GM19468 (cell line): ENCODE data around the gene XK.
"Not testable (repeated sequence)": the region's sequence is repeated elsewhere in the genome, so short reads cannot be mapped to it uniquely, and the experiment has no call there.

ENCODE experiments used
- ATAC-seq: cut with Tn5 transposase; IDR thresholded peaks from one replicate; pipeline ENCODE4 v1.9.1; 2021; ENCODE audit warnings: mild to moderate bottlenecking, moderate library complexity, moderate number of reproducible peaks; ENCODE audit not compliant: unreplicated experiment; ENCODE audit errors: extremely low read depth

Gene XK

DNA sequence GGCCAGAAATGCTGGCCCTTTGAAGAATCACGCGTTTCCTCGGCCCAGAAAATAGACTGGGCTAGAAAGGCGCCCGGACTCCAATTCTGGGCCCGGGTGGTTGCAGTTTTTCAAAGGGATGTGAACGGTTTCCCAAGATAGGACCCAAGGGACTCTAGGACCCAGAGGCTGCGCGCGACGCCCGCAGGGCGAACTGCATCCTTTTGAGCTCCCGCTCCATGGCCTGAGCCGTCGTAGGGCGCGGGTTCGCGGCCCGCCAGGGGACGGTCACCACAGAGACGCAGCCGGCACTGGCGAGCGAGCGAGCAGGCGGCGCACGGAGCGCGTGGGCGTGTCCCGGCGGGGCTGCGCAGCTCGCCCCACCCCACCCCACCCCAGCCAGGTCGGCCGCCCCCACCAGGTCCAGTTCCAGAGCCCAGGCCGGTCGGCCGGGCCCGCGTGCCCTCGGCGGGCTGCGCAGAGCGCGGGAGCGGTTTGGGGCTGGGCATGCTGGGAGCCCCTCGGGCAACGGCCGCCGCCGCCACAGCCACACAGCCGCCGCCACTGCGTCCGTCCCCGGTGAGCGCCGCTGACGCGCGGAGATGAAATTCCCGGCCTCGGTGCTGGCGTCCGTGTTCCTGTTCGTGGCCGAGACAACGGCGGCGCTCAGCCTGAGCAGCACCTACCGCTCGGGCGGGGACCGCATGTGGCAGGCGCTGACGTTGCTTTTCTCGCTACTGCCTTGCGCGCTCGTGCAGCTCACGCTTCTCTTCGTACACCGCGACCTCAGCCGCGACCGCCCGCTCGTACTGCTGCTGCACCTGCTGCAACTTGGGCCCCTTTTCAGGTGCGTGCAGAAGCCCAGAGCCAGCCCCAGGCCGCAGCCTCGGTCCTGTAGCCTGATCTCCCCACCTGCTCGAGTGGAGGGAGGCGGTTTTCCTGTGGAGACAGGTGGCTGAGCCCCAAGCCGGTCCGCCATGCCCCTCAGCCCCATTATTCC, at the start of gene XK:
XK (plus strand) TSS at position 411 of the 979 bp plus-strand sequence; CDS start at position 582, 171 bp downstream.
- peak; percentile 26 for ATAC-seq

DNA sequence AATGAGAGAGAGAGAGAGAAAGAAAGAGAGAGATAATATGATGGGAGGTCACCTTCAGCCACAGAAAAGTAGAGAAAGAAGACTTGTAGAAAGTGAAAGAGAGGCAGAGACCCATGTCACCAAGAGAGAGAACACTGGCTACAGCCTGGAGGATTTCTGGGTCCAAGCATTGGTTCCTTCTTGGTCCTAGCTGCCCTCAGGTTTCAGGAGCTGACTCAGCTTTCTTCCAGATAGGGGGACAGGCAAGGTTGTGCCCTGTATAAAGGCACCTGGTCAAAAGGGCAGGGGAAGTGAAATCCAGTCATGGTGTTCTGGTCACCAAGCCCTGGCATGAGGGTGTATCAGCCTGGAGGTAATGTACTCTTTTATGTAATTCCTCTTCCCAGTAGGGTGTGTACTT, 47.5 kb upstream of the XK start:
- ATAC-seq: no peak

- ATAC-seq: no peak
Observed at GRCh38 chrX:37640142-37640541, 45.4 kb upstream of the XK start.

GRCh38 chrX:37641859-37642258, 43.7 kb upstream of the XK start:
- ATAC-seq: no peak

DNA sequence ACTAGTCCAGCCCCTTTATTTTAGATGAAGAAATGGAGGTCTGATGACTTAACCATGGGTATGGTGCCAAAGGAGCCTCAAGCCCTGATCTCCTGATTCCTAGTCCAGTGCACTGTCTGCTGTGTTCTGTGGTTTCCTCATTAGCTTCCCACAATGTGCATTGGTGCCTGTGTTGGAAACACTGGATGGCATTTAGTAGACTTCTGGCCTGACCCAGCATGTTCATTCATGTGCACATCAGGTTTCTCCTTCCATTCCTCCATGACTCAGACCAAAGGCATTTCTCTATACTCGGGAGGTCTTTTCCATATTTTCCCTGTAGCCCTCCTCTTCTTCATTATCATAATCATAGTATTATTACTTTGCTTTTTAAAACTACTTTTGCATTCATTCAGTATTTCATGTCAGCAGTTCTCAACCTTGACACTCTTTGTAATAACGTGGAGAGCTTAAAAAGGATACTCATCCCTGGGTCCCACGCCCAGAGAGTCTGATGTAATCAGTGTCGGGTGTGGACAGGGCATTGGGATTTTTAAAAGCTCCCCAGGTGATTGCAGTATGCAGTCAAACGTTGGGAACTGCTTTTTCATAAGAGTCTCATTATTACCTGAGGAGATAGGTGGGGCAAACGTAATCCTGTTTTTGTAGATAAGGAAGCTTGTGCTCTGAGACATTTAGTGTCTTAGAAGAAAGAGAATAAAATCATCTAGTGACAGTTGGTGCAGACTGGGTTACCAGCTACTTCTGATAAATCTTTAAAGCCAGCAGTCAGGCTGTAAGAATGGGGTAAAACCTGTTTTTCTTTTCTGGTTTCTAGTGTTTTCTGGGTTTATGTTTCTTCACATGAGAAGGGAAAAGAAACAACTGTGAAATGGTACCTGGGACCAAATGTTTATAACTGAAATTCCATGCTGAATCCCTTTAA, 40.9 kb upstream of the XK start:
- ATAC-seq: no peak

DNA sequence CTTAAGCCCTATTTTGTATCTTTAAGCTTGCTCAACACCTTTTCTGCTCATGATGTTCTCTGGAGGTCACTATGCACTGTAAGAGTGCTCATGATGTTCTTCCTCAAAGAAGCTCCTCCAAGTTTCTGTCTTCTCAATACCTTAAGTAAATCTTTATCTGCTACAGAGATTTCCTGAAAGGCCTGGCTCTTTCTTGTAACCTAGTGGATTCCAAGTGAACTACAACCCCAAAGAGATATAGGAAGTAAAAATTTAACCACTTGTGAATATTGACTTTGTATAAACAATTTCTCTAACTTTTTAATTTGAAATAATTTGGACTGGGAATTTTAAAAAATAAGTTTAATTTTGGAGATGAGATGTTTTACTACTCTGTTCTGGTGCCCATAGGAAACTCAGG, 39.3 kb upstream of the XK start:
- ATAC-seq: no peak

DNA sequence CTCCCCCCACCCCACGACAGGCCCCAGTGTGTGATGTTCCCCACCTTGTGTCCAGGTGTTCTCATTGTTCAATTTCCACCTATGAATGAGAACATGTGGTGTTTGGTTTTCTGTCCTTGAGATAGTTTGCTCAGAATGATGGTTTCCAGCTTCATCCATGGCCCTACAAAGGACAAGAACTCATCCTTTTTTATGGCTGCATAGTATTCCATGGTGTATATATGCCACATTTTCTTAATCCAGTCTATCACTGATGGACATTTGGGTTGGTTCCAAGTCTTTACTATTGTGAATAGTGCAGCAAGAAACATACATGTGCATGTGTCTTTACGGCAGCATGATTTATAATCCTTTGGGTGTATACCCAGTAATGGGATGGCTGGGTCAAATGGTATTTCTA, 34.7 kb upstream of the XK start:
- not testable (repeated sequence) for ATAC-seq

DNA sequence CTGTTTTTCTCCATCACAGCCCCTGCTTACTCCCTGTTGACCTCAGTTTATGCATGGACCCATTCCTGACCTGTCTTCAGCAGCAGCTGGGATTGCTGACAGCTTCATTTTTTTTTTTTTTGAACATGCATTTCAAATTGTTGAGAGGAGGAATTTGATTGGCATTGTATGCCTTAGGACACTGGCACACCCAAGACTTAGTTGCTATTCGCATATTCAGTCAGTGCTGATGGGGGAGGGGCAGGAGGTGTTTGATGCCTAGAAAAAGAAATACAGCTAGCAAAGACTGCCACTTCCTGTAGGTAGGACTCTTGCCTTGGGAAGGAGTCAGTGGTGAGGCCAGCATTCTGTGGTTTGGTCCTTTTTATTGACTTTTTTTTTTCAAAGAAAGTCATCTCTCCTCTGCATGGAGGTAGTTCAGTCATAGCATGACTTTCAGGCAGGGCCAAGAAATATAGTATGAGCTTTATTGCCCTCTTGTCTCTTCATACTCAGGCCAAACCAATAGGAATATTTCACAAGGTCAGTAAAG, 33.6 kb upstream of the XK start:
- ATAC-seq: no peak

GRCh38 chrX:37652589-37653231, 32.9 kb upstream of the XK start:
- ATAC-seq: no peak

GRCh38 chrX:37653397-37654085, 32.0 kb upstream of the XK start:
- ATAC-seq: no peak

DNA sequence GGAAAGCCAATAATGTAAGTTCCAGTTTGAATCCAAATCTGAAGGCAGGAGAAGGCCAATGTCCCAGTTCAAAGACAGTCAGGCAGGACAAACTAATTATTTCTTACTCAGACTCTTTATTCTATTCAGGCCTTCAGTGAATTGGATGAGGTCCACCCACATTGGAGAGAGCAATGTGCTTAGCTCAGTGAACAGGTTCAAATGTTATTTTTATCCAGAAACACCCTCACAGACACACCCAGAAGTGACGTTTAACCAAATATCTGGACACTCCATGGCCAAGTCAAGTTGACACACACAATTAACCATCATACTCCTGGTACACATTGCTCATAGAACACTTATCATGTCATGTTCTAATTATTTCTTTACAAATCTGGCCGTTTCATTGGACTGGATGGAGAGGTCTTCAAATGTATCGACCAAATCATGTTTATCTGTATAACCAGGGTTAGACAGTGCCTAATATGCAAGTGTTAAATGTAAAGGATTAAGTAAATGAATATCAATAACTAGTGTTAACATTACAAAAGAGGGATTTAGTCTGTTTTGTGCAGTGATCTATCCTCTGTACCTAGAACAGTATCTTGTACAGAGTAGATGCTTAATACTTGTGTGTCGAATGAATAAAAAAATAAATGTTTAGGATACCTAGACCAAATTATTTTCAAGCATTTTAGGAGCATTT, 27.1 kb upstream of the XK start:
- no peak for ATAC-seq

- ATAC-seq: no peak
Observed at GRCh38 chrX:37659047-37659446, 26.5 kb upstream of the XK start.

DNA sequence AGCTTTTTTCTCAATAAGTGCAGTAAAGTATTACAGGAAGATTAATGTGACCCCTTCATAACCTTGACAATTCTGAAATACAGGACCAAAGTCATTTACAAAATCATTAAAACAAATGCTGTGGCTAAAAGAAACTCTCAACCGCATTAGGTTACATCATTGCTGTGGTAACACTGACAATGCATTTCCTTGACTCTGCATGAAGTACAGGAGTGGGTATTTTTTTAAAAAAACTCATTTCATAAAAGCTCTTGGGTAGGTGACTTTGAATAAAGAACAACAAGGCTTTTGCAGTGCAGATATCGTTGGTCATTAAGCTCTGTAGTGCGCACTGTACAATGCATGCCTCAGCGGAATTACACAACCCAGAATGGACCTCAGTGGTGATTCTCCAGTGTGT, 23.4 kb upstream of the XK start:
- ATAC-seq: no peak

GRCh38 chrX:37666516-37666915, 19.1 kb upstream of the XK start:
- ATAC-seq: no peak

DNA sequence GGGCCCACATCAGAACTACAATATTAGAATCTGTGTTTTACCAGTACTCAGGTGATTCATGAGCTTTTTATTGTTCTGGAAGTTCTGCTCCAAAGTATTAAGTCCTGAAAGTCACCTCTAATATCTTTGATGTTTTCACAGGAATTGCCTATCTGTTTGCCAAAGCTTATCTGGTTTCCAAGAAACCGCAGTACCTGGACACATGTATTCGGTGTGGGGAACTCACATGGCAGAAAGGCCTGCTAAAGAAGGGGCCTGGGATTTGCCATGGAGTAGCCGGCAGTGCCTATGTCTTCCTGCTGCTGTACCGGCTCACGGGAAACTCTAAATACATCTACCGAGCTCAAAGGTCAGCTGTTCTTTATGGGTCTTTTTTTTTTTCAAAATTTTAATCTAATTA, 18.4 kb upstream of the XK start:
- no peak for ATAC-seq

DNA sequence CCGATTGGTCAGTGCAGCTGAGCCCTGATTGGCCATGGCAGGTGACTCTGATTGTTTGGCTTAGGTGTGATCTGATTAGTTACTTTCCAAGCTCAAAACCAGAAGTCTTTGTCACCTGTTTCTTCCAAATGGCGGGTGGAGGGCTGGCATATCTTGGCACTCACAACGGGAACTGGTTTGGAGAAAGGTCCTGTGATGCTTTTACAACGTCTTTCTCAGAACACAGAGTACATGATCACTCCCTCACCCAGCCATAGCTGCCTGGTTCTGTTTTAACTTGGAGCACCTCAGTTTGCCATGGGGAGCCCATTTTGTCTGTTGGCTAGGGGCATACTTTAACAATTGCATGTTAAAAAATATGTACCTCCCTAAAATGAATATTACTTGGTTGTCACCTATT, 13.0 kb upstream of the XK start:
- ATAC-seq: no peak

GRCh38 chrX:37676811-37677210, 8.8 kb upstream of the XK start:
- no peak for ATAC-seq

DNA sequence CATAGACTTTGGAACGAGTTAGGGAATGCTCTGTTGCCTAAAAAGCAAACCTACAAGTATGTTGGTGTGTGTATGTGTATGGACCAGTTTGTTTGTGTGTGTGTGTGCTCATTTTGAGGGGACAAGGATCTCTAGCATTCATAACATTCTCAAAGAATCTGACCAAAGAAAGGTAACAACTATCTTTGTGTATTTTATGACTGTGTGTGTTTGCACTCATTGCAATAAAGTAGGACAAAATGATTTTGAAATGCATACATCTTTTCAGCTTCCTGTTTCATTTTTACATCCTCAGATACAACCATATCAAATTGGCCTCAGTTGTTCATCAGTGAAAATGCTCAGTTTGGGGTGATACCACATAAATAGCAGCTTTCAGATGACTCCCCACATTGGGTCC, 8.3 kb upstream of the XK start:
- ATAC-seq: no peak

- ATAC-seq: peak; percentile 65
Observed at GRCh38 chrX:37677765-37678164, 7.8 kb upstream of the XK start.
